GM23338 (cell line): ENCODE data around the gene COBLL1. TPM values are rescaled to one million over a fixed set of nuclear protein-coding genes. Genes with fewer than 3 reads are reported as not detected.

ENCODE experiments used
- ATAC-seq: fragments of 200-7000 bp; cut with Tn5 transposase; 3 replicates; pipeline ENCODE4 v1.9.1; 2020
- DNase-seq: peaks from one replicate; pipeline ENCODE4 v3.0.0-alpha.2; 2015; ENCODE audit warnings: low spot score
- H2AFZ ChIP-seq: fragments of 200-600 bp; sonication (generic); 2 replicates; pipeline ENCODE4 v1.8.0; 2016; ENCODE audit warnings: antibody characterized with exemption, mild to moderate bottlenecking, moderate library complexity
- H3F3A ChIP-seq: fragments of 200-600 bp; sonication (generic); replicated peaks from 2 replicates; pipeline ENCODE4 v1.8.0; 2017; ENCODE audit warnings: antibody characterized with exemption, mixed run types, low read depth
- H3K27ac ChIP-seq: fragments of 200-600 bp; sonication (generic); 2 replicates; pipeline ENCODE4 v1.6.1; 2016; ENCODE audit warnings: low read depth
- H3K27me3 ChIP-seq: fragments of 200-600 bp; sonication (generic); 2 replicates; pipeline ENCODE4 v1.8.0; 2016; ENCODE audit warnings: mild to moderate bottlenecking, mixed run types, moderate library complexity; ENCODE audit not compliant: insufficient read depth
- H3K36me3 ChIP-seq: fragments of 200-600 bp; sonication (generic); 2 replicates; pipeline ENCODE4 v1.8.0; 2016; ENCODE audit warnings: mild to moderate bottlenecking; ENCODE audit not compliant: insufficient read depth
- H3K4me1 ChIP-seq: fragments of 200-600 bp; sonication (generic); 2 replicates; pipeline ENCODE4 v1.8.0; 2016; ENCODE audit warnings: mild to moderate bottlenecking, moderate library complexity; ENCODE audit not compliant: insufficient read depth
- H3K4me2 ChIP-seq: fragments of 200-600 bp; sonication (generic); 2 replicates; pipeline ENCODE4 v1.7.1; 2017; ENCODE audit warnings: mixed run types
- H3K4me3 ChIP-seq: fragments of 200-600 bp; sonication (generic); 2 replicates; pipeline ENCODE4 v1.6.1; 2016; ENCODE audit warnings: mixed run types
- H3K79me2 ChIP-seq: fragments of 200-600 bp; sonication (generic); replicated peaks from 2 replicates; pipeline ENCODE4 v1.8.0; 2017; ENCODE audit warnings: mild to moderate bottlenecking; ENCODE audit not compliant: insufficient read depth
- H3K9me2 ChIP-seq: fragments of 200-600 bp; sonication (generic); 2 replicates; pipeline ENCODE4 v1.8.0; 2017; ENCODE audit not compliant: insufficient read depth
- H4K20me1 ChIP-seq: fragments of 200-600 bp; sonication (generic); replicated peaks from 2 replicates; pipeline ENCODE4 v1.8.0; 2017; ENCODE audit warnings: mild to moderate bottlenecking; ENCODE audit not compliant: insufficient read depth
- H3K27ac Mint-ChIP-seq: 2 replicates; pipeline ENCODE4 v1.8.0; 2020; ENCODE audit warnings: inconsistent platforms, mild to moderate bottlenecking, moderate library complexity, mixed read lengths
- H3K27me3 Mint-ChIP-seq: 3 replicates; pipeline ENCODE4 v1.8.0; 2022; ENCODE audit warnings: low read depth, mild to moderate bottlenecking, moderate library complexity, mixed read lengths, inconsistent platforms; ENCODE audit not compliant: insufficient read depth, poor library complexity
- H3K36me3 Mint-ChIP-seq: 3 replicates; pipeline ENCODE4 v1.8.0; 2021; ENCODE audit warnings: low read depth, mild to moderate bottlenecking, inconsistent platforms, moderate library complexity, mixed read lengths
- H3K4me1 Mint-ChIP-seq: 3 replicates; pipeline ENCODE4 v1.8.0; 2020; ENCODE audit warnings: mild to moderate bottlenecking, inconsistent platforms, mixed read lengths
- H3K4me3 Mint-ChIP-seq: 3 replicates; pipeline ENCODE4 v1.8.0; 2021; ENCODE audit warnings: moderate library complexity, mild to moderate bottlenecking, inconsistent platforms, mixed read lengths
- H3K9me3 Mint-ChIP-seq: 3 replicates; pipeline ENCODE4 v1.8.0; 2020; ENCODE audit warnings: moderate library complexity, mild to moderate bottlenecking, inconsistent platforms, mixed read lengths
- CREB1 ChIP-seq: fragments of 250-450 bp; sonication (Bioruptor Pico); IDR thresholded peaks from 2 replicates; pipeline ENCODE4 v1.5.0; 2020; ENCODE audit warnings: low read depth, mild to moderate bottlenecking, moderate library complexity
- EZH2 ChIP-seq: fragments of 200-600 bp; sonication (generic); IDR thresholded peaks from one replicate; pipeline ENCODE4 v1.8.0; 2017; ENCODE audit warnings: antibody characterized with exemption, mild to moderate bottlenecking, low read depth; ENCODE audit not compliant: unreplicated experiment
- EZH2phosphoT487 ChIP-seq: fragments of 200-600 bp; sonication (generic); IDR thresholded peaks from one replicate; pipeline ENCODE4 v1.8.1; 2018; ENCODE audit warnings: antibody characterized with exemption; ENCODE audit not compliant: unreplicated experiment
- JUNB ChIP-seq: IDR thresholded peaks from one replicate; pipeline ENCODE4 v1.6.1; 2016; ENCODE audit warnings: antibody characterized with exemption; ENCODE audit not compliant: unreplicated experiment
- POLR2AphosphoS5 ChIP-seq: IDR thresholded peaks from 2 replicates; pipeline ENCODE4 v1.6.1; 2016; ENCODE audit warnings: antibody characterized with exemption, low read depth
- STAT1 ChIP-seq: IDR thresholded peaks from one replicate; pipeline ENCODE4 v1.6.1; 2016; ENCODE audit warnings: antibody characterized with exemption; ENCODE audit not compliant: unreplicated experiment
- ZNF114 ChIP-seq: fragments of 250-450 bp; sonication (Bioruptor Pico); IDR thresholded peaks from 2 replicates; pipeline ENCODE4 v1.5.0; 2020; ENCODE audit warnings: mild to moderate bottlenecking, moderate library complexity
- ZNF331 ChIP-seq: fragments of 250-450 bp; sonication (Bioruptor Pico); IDR thresholded peaks from 2 replicates; pipeline ENCODE4 v1.5.0; 2020; ENCODE audit warnings: low read depth, mild to moderate bottlenecking, moderate library complexity
- ZNF462 ChIP-seq: fragments of 250-450 bp; sonication (Bioruptor Pico); IDR thresholded peaks from 2 replicates; pipeline ENCODE4 v1.5.0; 2020; ENCODE audit warnings: mild to moderate bottlenecking, moderate library complexity
- polyA plus RNA-seq: library from polyadenylated mRNA; unstranded; fragments of >200 nt; fragmentation: Nextera tagmentation; extraction: Ambion mirVana; gene quantifications from 2 replicates; pipeline ENCODE4 v1.2.1, GENCODE V29; 2016
- total RNA-seq: library from RNA; depleted of rRNA; stranded (reverse); fragments of >200 nt; shearing (Covaris generic); gene quantifications from 2 replicates; pipeline ENCODE4 v1.2.3, GENCODE V29; 2014
- TF ChIP-seq, protein P1 (sequence below): IDR thresholded peaks from 2 replicates; pipeline ENCODE4 v1.6.1; 2016; ENCODE audit warnings: antibody characterized with exemption
- TF ChIP-seq, protein P2 (sequence below), 2 experiments: fragments of 200-600 bp in 1 of 2; sonication (generic) in 1 of 2; conservative IDR thresholded peaks; 2 replicates each; pipeline versions ENCODE4 v1.5.1 to v1.6.1; 2016 to 2017; ENCODE audit warnings: antibody characterized with exemption in 2 of 2, low read depth in 2 of 2, mild to moderate bottlenecking in 2 of 2, moderate library complexity in 1 of 2

The COBLL1 gene
- total and polyA plus RNA-seq, 2 experiments from 2014 or later: 2.9 to 7.4 TPM

DNA sequence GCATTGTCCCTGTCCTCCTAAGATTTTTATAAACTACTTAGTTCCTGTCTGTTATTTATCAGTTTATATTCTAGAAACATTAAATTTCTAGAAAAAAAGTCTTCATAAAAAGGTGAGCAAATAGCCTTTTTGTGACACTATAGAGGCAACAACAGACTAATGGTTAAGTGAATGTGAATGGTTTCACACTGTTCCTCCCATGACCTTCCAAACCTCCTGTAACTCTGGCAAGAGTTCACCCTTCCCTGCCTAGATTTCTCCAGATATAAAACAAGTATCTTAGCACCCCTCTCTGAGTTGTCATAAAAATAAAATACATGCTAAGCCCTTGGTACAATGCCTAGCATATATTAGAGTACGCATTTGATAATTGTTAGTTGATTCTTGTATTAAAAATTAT is 29.2 kb downstream of the COBLL1 start (continued):
- no peak for TF ChIP-seq ZNF462
- no peak for TF ChIP-seq EZH2phosphoT487
- no peak for TF ChIP-seq ZNF114 (CRISPR knock-in tag)
- no peak for TF ChIP-seq EZH2
- TF ChIP-seq, protein P1, sequence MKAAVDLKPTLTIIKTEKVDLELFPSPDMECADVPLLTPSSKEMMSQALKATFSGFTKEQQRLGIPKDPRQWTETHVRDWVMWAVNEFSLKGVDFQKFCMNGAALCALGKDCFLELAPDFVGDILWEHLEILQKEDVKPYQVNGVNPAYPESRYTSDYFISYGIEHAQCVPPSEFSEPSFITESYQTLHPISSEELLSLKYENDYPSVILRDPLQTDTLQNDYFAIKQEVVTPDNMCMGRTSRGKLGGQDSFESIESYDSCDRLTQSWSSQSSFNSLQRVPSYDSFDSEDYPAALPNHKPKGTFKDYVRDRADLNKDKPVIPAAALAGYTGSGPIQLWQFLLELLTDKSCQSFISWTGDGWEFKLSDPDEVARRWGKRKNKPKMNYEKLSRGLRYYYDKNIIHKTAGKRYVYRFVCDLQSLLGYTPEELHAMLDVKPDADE: no peak

DNA sequence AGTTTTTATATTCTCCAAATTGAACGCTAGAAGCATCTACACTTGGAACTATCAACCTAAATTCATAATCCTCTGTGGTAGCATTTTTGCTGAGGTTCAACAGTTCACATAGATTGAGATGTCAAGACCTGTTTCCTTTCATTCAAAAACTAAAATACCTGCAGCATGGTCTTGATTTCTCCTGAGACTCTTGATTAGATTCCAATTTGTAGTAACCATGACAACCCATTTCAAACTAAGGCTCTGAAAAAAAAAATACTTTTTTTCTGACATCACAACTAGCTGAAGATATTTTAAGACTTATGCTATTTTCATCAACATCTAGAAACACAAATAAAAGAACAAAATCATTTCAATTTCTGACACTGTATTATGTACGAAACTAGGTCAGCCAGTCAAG is 29.8 kb downstream of the COBLL1 start:
- no peaks in the 10 kb centered on the region for H4K20me1 ChIP-seq
- no peaks in the 10 kb centered on the region for H3F3A ChIP-seq
- no peaks in the 10 kb centered on the region for H3K27me3 ChIP-seq
- Mint-ChIP-seq H3K9me3 (no peaks in the 10 kb centered on the region), H3K27ac (no peak overlapping the region), H3K27me3 (no peaks in the 10 kb centered on the region), H3K4me1 (no peaks in the 10 kb centered on the region), H3K36me3 (no peaks in the 10 kb centered on the region), H3K4me3 (no peak overlapping the region)
- no peak for TF ChIP-seq CREB1 (CRISPR knock-in tag)
- TF ChIP-seq, protein P2, sequence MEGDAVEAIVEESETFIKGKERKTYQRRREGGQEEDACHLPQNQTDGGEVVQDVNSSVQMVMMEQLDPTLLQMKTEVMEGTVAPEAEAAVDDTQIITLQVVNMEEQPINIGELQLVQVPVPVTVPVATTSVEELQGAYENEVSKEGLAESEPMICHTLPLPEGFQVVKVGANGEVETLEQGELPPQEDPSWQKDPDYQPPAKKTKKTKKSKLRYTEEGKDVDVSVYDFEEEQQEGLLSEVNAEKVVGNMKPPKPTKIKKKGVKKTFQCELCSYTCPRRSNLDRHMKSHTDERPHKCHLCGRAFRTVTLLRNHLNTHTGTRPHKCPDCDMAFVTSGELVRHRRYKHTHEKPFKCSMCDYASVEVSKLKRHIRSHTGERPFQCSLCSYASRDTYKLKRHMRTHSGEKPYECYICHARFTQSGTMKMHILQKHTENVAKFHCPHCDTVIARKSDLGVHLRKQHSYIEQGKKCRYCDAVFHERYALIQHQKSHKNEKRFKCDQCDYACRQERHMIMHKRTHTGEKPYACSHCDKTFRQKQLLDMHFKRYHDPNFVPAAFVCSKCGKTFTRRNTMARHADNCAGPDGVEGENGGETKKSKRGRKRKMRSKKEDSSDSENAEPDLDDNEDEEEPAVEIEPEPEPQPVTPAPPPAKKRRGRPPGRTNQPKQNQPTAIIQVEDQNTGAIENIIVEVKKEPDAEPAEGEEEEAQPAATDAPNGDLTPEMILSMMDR (conservative IDR thresholded peaks at IDR 0.05; ENCODE audit: low read depth in 2 of 2): no peak
- no peak for TF ChIP-seq ZNF114 (CRISPR knock-in tag)
- TF ChIP-seq STAT1: no peak
- TF ChIP-seq JUNB: no peak
- TF ChIP-seq POLR2AphosphoS5: no peak
- no peak for TF ChIP-seq ZNF331
- H3K27ac ChIP-seq: no peak overlapping the region
- H3K4me1 ChIP-seq: no peaks in the 10 kb centered on the region
- no peak overlapping the region for H3K4me2 ChIP-seq
- ATAC-seq (no peak), DNase-seq (no peak)
- H3K36me3 ChIP-seq: no peaks in the 10 kb centered on the region
- no peak overlapping the region for H3K4me3 ChIP-seq
- H3K9me2 ChIP-seq: no peaks in the 10 kb centered on the region
- no peak overlapping the region for H2AFZ ChIP-seq
- H3K79me2 ChIP-seq: no peaks in the 10 kb centered on the region
